ENCODE results near the gene SLC49A3. TPM values are rescaled to one million over a fixed set of nuclear protein-coding genes. Genes with fewer than 3 reads are reported as not detected.
"Not testable (repeated sequence)": the region's sequence is repeated elsewhere in the genome, so short reads cannot be mapped to it uniquely, and the experiment has no call there.

Gene SLC49A3
- total and polyA plus RNA-seq, 2 of the 4 experiments (the other 2 are of a cell fraction) = under 0.01 to 0.32 TPM

DNA sequence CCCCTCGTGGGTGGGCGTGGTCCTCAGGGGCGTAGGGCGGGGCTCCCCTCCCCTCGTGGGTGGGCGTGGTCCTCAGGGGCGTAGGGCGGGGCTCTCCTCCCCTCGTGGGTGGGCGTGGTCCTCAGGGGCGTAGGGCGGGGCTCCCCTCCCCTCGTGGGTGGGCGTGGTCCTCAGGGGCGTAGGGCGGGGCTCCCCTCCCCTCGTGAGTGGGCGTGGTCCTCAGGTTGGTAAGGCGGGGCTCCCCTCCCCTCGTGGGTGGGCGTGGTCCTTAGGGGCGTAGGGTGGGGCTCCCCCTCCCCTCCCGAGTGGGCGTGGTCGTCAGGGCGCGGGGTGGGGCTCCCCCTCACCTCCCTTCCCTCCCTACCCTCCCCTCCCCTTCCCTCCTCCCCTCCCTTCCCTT, 43.0 kb upstream of the SLC49A3 start:
- H3K4ac ChIP-seq (ENCODE audit: low read depth, low read length); DNase-seq; CTCF ChIA-PET; H2BK120ac ChIP-seq (ENCODE audit: low read depth, low read length); in situ Hi-C loops (cut with MboI; ENCODE audit: low sequenced_read_pairs); H2BK15ac ChIP-seq (ENCODE audit: low read depth, low read length); H4K5ac ChIP-seq (ENCODE audit: low read depth, low read length); H3K27me3 ChIP-seq (ENCODE audit: control insufficient read depth, insufficient read depth, low read length); H4K8ac ChIP-seq (ENCODE audit: low read depth in 2 of 2, low read length in 2 of 2); H3K9me3 ChIP-seq (ENCODE audit: control insufficient read depth, insufficient read depth, low read length); H3K9me1 ChIP-seq (ENCODE audit: insufficient read depth, low read length); H3K18ac ChIP-seq (ENCODE audit: low read depth, low read length); H4K91ac ChIP-seq (ENCODE audit: insufficient read depth, low read depth, low read length); H3K4me3 ChIP-seq (ENCODE audit: insufficient read depth, low read depth, low read length); H3K23ac ChIP-seq (ENCODE audit: low read depth, low read length); H2BK20ac ChIP-seq (ENCODE audit: low read depth, low read length); dilution Hi-C loops (cut with HindIII; ENCODE audit: low sequenced_read_pairs, unreplicated experiment); H3K4me1 ChIP-seq (ENCODE audit: control insufficient read depth, insufficient read depth, low read length); H2AFZ ChIP-seq (replicated peaks; ENCODE audit: low read length, poor library complexity); BruUV-seq (replicated peaks); H3K14ac ChIP-seq (replicated peaks; ENCODE audit: low read depth, low read length); H3K4me2 ChIP-seq (ENCODE audit: low read depth, low read length); H2BK5ac ChIP-seq (ENCODE audit: low read depth, low read length, poor library complexity, severe bottlenecking); H2AK9ac ChIP-seq (replicated peaks; ENCODE audit: low read depth, low read length, poor library complexity); H2AK5ac ChIP-seq (ENCODE audit: low read depth, low read length); H3K9ac ChIP-seq (ENCODE audit: low read depth, low read length); intact Hi-C loops (cut with micrococcal nuclease); ATAC-seq (ENCODE audit: low read depth); POLR2A ChIA-PET (ENCODE audit: unreplicated experiment); H3K27ac ChIP-seq (ENCODE audit: insufficient read depth, low read length); H3K56ac ChIP-seq (ENCODE audit: extremely low read depth, insufficient read depth, low read length): not testable (repeated sequence)
- no CpG with 5 or more reads among the region's 27 CpGs for WGBS, 2 experiments (ENCODE audit: extremely low coverage in 2 of 2, insufficient read length in 1 of 2)
- H4K20me1 ChIP-seq (ENCODE audit: insufficient read depth, low read length) = peaks cover 45% of the 10 kb centered on the region
- peaks cover 15 to 48% of the 10 kb centered on the region in 2 experiments for H3K79me1 ChIP-seq (ENCODE audit: low read depth in 1 of 2, low read length in 2 of 2)
- peaks cover 46% of the 10 kb centered on the region for H3K36me3 ChIP-seq (ENCODE audit: control insufficient read depth, insufficient read depth, low read length)

DNA sequence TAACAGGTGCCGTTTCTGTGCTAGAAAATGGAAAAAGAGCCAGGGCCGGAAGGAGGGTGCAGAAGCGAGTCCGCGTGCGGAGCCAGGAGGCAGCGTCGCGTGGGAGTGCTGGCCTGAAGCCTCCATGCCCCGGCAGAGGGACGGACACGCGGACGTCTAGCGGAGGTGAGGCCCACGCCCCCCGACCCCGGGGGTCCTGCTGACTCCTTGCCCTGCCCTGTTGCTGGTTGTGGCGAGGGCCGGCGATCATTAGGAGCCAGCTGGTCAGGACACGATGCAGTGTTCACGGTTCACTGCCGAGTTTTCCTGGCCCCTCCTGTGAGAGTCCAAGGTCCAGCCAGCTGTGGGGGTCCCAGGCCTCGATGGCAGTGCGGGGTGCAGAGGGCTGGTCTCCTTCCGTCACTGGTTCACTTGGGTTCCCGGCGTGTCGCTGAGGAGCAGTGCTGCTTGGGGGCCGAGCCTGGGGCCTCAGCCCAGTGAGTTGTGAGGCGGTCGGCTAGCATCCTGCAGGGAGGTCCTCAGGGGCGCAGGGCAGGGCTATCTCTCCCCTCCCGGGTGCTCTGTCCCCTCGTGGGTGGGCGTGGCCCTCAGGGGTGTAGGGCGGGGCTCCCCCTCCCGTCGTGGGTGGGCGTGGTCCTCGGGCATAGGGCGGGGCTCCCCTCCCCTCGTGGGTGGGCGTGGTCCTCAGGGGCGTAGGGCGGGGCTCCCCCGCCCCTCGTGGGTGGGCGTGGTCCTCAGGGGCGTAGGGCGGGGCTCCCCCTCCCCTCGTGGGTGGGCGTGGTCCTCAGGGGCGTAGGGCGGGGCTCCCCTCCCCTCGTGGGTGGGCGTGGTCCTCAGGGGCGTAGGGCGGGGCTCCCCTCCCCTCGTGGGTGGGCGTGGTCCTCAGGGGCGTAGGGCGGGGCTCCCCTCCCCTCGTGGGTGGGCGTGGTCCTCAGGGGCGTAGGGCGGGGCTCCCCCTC, 42.3 kb upstream of the SLC49A3 start:
- CTCF ChIA-PET; H3K9me1 ChIP-seq (ENCODE audit: insufficient read depth, low read length); H2BK5ac ChIP-seq (ENCODE audit: low read depth, low read length, poor library complexity, severe bottlenecking); H2AK9ac ChIP-seq (replicated peaks; ENCODE audit: low read depth, low read length, poor library complexity); H3K14ac ChIP-seq (replicated peaks; ENCODE audit: low read depth, low read length); H4K91ac ChIP-seq (ENCODE audit: insufficient read depth, low read depth, low read length); H4K8ac ChIP-seq (ENCODE audit: low read depth in 2 of 2, low read length in 2 of 2); in situ Hi-C loops (cut with MboI; ENCODE audit: low sequenced_read_pairs); H3K56ac ChIP-seq (ENCODE audit: extremely low read depth, insufficient read depth, low read length); H2AK5ac ChIP-seq (ENCODE audit: low read depth, low read length); H3K4ac ChIP-seq (ENCODE audit: low read depth, low read length); H2AFZ ChIP-seq (replicated peaks; ENCODE audit: low read length, poor library complexity); DNase-seq; intact Hi-C loops (cut with micrococcal nuclease); H4K5ac ChIP-seq (ENCODE audit: low read depth, low read length); H3K27ac ChIP-seq (ENCODE audit: insufficient read depth, low read length); H2BK20ac ChIP-seq (ENCODE audit: low read depth, low read length); POLR2A ChIA-PET (ENCODE audit: unreplicated experiment); ATAC-seq (ENCODE audit: low read depth); H3K23ac ChIP-seq (ENCODE audit: low read depth, low read length); H3K4me1 ChIP-seq (ENCODE audit: control insufficient read depth, insufficient read depth, low read length); H3K27me3 ChIP-seq (ENCODE audit: control insufficient read depth, insufficient read depth, low read length); BruUV-seq (replicated peaks); H2BK120ac ChIP-seq (ENCODE audit: low read depth, low read length); H2BK15ac ChIP-seq (ENCODE audit: low read depth, low read length); dilution Hi-C loops (cut with HindIII; ENCODE audit: low sequenced_read_pairs, unreplicated experiment); H3K9me3 ChIP-seq (ENCODE audit: control insufficient read depth, insufficient read depth, low read length); H3K18ac ChIP-seq (ENCODE audit: low read depth, low read length); H3K9ac ChIP-seq (ENCODE audit: low read depth, low read length); H3K4me2 ChIP-seq (ENCODE audit: low read depth, low read length); H3K4me3 ChIP-seq (ENCODE audit: insufficient read depth, low read depth, low read length): not testable (repeated sequence)
- WGBS, 2 experiments (ENCODE audit: extremely low coverage in 2 of 2, insufficient read length in 1 of 2) = 98% methylated on average over 20 of the region's 68 CpGs; no CpG with 5 or more reads in 1 of the 2 experiments
- Histone ChIP-seq H3K79me1 (ENCODE audit: low read depth in 1 of 2, low read length in 2 of 2) (peaks cover 15 to 55% of the 10 kb centered on the region in 2 experiments), H3K36me3 (ENCODE audit: control insufficient read depth, insufficient read depth, low read length) (peaks cover 45% of the 10 kb centered on the region), H4K20me1 (ENCODE audit: insufficient read depth, low read length) (peaks cover 52% of the 10 kb centered on the region)
